Measurements from ENCODE around the gene NR2E1.

NR2E1 gene

DNA sequence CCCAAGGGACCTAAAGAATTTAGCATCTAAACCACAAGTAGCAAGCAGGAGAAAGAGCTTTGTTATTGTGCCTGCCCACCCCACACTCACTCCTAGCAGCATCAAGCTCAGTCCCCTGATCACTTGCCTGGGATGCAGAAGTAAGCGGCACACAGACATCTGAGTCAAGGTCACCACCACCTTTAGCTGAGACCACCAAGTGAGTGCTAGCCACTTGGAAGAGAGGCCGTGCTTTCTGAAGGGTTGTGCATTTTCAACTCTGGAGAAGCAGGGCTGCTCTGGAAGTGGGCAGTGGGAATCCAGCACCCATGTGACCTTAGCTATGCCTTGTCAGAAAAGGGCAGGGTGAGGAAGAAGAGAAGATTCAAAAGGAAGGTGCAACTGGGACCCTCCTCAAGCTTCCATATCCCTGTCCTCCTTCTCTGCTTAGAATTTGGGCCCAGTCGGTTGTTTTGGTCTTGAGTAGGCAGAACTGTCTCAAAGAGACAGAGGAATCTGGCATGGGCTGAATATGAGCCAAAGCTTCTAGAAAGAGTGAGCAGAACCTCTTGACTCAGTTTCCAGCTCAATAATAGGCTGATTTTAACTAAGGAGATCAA, 6.2 kb downstream of the NR2E1 start:
- DNase-seq = no peak

DNA sequence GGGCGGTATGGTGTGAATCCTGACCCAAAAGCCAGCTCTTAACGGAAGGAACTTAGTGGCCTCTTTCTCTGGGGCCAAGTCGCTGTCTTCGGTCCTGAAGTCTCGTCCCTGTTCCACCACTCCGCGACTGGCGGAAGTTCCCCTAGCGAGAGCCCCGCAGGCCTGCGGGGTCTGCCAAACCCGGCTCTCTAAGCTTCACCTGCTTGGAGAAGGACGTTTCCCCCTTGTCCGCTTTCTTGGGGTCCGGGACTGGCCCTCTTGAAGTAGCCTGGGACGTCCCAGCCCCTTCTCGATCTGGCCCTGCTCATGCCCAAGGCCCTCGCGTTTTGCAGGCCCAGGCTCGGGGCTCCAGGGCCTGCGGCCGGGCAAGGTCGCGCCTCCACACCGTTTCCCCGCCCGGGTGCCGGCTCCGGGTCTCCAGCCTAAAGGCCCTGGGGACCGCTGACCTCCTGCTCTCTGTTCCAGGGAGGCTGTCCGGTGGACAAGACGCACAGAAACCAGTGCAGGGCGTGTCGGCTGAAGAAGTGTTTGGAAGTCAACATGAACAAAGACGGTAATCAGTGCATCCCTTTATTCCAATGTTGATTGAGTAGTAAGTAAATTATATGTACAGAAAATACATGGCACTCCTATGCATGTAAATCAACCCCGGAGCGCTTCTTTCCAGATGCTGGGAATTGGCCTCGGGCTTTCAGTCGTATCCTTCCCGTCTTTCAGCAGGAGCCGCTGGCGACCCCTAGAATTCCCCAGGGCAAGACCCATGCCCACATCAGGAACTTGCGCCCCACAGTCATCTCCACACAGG, 8.8 kb downstream of the NR2E1 start:
- DNase-seq = no peak

DNA sequence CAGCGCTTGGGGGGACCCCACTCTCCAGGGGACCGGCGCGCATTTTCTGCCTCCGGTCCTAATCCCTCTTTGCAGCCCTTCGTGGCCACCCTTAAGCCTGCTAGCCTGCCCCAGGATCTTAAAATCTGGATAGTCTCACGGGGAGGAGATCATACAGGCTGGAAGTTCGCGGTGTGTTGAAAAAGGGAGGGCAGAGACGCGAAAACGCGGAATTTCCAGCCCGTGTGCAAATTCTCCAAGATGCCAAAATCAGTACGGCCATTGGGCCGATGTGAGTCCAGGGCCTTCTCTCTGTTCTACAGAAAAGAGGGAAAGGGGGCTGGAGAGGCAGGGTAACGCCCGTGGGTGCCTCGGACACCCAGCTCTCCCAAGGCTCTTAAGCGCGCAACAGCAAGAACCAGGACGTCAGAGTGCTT, 9.4 kb downstream of the NR2E1 start:
- no peak for DNase-seq

DNA sequence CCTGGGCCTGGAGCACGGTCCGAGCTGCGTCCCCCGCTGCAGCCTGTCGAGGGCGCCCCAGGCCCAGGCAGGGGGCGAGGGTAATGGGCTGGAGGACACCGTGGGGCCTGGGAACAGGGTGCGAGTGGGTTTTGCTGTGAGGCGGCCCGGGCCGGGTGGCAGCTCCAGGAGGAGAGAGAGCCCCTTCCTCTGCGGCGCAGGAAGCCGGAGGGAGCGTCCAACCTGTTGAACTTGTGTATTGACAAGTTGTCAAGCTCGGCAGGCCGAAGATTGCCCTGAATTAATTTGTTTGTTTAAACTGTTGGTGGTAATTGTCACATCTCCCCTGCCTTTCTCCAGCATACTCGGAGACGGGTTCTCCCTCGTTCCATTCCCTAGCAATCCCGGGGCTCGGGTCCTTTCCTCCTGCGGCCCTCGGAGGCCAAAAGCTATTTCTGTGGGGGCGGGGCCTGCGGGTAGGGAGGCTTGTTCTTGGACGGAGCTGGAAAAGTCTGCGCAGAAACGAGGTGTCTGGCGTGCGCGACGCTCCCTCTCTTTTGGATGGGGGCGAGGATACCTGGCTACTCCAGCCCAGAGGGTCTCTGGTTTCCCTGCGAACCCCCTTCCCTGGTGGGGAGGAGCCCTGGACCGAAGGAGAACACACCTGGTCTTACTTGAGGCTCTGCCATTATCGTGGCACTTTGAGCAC, 9.9 kb downstream of the NR2E1 start:
- DNase-seq = no peak

DNA sequence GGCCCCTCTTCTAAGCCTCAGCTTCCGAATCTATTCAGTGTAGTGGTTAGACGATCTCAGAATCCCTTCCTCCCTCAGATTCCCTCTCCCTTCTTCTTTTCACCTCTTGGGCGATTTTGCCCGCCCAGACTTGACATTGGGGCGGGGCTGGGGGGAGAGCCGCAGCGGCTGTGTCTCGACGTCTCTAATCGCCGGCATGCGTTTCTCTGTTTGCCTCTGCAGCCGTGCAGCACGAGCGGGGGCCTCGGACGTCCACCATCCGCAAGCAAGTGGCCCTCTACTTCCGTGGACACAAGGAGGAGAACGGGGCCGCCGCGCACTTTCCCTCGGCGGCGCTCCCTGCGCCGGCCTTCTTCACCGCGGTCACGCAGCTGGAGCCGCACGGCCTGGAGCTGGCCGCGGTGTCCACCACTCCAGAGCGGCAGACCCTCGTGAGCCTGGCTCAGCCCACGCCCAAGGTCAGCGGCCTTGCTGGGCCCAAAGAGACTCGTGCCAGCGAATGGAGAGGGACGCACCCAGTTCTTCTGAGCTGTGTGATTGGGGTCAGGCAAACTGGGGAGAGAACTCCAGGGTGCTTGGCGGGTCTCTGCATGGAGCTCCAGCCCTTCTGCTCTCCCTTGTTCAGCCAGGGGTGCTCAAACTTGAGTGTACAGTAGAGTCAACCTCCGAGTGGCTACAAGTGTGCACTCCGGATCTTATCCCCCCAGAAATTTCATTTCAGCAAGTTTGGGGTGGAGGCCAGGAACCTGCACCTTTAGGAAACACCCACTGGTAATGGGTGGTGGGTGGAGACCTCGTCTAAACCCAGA, 10.7 kb downstream of the NR2E1 start:
- no peak for DNase-seq

DNA sequence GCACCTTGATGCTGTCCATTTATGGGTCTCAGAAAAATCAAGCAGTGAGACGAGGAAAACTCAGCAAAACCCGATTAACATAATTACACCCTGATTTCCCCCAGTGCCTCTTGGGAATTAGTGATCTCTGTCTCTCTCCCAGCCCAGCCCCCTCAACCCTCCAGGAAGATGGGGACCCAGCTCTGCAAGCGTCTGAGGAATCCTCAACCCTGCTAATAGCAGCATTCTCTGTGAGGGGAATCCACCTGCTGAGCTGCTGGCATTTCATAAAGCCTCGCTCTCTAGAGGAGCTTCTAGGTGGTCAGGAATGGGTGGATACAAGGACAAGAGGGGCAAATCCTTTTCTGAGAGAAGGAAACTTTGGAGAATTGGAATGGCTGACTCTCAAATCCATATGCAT, 13.9 kb downstream of the NR2E1 start:
- no peak for DNase-seq

DNA sequence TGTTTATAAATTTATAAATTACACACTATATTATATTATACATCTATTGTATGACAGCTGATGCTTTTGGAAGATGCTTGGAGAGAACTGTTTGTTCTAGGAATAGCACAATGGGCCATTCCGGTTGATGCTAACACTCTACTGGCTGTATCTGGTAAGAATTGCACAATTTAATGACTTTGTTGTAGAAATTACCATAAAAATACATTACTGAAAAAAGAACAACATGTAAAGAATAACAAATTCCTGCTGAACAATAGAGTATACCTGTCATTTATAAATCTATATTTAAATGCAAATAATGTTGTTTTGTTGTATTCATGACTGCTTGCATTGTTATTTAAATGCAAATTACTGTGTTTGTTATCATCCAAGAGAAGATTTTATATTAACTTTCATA, 14.4 kb downstream of the NR2E1 start:
- DNase-seq = no peak

DNA sequence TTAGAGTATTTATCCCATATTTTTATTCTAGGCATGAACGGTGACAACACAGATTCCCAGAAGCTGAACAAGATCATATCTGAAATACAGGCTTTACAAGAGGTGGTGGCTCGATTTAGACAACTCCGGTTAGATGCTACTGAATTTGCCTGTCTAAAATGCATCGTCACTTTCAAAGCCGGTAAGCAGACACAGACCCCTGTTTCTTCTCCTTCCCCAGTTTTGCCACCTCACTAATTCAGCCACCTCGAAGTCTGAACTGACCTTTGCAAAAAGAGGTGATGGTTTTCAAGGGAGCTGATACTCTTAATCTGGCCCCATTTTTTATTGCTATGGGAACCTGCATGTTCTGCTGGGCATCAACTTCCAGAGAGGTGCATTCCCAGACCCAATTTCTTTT, 15.0 kb downstream of the NR2E1 start:
- DNase-seq = no peak

DNA sequence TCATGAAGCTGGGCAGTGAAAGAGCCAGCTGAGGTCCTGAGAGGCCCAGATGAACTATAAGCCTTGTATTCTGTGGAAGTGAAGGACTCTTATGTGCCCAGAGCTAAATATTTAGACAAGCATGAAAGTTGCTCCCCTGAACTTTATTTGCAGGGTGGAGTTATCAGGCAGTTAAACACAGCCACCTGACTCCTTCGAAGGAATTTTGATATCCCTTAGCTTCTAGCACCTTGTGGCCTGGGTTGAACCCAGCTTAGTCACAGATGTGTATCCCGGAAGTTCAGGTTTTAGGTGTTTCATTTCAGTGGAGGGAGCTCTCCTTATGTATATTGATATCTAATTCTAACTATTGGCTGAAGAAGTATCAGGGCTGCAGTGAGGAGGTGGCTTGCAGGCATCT, 20.4 kb downstream of the NR2E1 start:
- no peak for DNase-seq

DNA sequence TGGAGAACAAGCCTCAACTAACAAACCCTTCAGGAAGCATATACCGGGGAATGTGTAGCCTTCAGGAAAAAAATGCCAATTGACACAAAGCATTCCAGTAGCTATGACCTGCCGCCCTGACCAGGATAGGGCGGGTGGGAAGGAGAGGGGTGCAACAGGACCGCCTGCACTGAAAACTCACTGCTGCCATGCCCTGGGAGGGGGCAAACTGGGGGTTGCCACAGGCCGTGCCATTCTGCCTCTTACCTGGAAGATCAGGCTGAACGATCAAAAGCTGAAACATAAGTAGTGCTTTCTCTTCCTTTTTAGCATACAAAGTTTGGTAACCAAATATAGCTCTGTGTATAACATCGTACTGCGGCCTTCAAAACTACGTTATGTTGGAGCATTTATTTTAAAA, 21.7 kb downstream of the NR2E1 start:
- no peak for DNase-seq

DNA sequence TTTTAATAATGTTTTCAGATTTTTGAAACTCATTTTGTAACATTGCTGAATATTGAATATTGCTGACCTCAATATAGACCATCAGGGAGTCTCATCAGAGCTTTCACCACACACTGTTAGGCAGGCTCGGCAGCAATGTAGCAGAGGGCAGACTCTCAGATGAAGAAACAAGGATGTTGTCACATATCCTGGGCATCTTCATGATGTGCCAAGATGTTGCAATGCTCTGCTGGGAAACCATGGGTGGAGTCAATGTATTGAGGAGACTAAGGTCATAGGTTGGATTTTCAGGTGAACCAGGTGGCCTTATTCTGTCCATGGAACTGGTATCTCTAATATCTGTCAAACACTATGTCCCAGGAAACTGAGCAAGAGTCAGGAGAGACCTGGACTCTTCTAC, 27.3 kb downstream of the NR2E1 start:
- no peak for DNase-seq

DNA sequence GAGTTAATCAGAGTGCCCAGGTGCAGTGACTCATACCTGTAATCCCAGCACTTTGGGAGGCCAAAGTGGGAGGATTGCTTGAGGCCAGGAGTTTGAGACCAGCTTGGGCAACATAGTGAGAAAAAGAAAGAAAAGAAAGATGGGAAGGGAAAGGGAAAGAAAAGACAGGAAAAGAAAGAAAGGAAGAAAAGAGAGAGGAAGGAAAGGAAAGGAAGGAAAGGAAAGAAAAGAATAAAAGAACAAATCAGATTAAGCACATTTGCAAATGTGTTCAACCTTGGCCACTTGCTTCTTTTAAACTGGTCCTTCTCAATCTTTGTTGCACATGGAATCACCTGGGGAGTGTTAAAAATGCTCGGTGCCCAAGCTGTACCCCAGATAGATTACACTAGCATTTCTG, 28.0 kb downstream of the NR2E1 start:
- no peak for DNase-seq

DNA sequence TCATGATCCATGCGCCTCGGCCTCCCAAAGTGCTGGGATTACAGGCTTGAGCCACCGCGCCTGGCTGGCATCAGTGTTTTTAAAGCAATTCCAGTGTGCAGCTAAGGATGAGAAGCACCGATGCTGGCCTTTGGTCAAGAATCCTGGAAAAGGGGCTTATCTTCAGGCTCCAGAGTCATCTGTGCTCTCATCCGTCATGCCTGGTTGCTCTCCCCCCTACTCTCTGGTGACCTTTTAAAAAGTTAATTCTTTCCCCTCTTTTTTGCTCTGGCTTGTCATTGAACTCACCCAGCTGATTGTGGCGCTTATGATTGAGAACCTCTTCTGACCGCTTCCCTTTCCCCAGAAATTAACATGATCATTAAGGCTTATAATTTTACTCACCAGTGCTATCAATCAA, 28.7 kb downstream of the NR2E1 start:
- no peak for DNase-seq

DNA sequence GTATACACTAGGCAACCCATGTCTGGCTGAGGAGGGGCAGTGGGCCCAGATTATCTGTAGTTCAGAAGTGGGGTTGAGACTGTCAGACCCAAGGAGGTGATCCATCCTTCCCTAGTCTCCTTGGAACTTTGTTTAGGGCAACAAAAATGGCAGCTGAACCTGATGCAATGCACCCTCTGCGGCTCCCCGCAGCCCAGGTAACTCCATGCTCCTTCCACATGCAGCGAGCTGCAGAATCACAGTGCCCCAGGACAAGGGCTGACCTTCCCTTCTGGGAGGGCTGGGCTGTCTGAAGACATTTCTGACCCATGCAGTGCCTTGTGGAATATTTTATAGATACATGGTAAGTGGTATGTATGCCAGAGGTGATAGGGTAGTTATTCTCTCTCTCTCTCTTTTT, 29.4 kb downstream of the NR2E1 start:
- no peak for DNase-seq

DNA sequence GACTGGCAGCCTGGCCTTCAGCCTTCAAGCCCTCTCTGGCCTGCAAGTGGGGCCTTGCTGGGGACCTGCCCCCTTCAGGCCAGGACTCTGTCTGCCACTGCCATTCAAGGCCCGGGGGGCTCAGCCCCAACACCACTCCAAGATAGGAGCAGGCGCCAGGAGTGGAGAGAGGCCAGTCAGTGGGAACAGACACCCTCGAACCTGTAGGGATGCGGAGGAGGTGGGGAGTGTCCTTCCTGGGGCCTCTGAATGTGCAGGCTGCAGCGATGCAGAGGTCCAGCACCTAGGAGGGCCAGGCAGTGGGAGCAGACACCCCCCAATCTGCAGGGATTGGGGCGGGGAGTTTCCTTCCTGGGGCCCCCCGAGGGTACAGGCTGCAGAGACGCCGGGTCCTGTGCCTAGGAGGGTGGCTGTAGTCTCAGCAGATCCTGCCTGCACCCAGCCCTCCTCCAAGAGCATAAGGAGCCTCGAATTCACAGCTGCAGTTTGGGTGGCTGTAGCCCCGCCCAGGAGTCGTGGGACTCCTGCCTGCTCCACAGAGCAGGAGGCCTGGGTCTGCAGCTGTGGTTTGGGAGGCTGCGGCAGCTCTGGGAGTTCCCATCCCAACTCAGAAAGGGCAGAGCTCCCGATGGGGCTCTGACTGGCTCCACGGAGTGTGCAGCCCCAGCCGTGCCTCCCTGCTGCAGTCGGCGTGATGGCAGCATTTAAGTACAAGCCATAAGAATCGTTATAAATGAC, 33.1 kb downstream of the NR2E1 start:
- DNase-seq = no peak

DNA sequence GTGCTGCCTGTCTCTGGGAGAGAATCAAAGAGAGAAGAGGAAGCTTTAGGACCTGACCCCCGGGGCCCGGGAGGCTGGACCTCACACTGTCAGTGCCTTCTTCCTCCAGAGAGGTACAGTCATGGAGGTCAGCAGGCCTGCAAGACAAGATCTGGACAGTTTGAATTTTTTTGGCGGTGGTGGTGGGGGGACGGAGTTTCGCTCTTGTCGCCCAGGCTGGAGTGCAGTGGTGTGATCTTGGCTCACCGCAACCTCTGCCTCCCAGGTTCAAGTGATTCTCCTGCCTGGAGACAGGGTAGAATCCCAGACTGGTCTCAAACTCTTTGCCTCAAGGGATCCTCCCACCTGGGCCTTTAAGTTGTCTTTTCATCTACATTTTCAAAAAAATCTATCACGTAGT, 34.4 kb downstream of the NR2E1 start:
- DNase-seq = no peak

DNA sequence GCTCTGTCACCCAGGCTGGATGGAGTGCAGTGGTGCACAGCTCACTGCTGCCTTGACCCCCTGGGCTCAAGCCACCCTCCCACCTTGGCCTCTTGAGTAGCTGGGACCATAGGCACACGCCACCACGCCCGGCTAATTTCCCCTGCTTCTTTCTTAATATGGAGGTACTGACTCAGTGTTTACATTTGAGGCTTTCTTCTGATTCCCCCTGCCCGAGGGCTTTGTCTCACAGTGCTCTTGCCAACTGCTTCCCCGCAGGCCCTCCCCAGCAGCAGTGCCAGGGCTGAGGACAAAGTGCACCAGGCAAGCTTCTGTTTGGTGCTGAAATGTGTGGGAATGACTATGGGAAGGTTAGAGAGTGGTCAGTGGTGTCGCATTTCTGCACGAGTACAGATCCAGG, 34.8 kb downstream of the NR2E1 start:
- no peak for DNase-seq

DNA sequence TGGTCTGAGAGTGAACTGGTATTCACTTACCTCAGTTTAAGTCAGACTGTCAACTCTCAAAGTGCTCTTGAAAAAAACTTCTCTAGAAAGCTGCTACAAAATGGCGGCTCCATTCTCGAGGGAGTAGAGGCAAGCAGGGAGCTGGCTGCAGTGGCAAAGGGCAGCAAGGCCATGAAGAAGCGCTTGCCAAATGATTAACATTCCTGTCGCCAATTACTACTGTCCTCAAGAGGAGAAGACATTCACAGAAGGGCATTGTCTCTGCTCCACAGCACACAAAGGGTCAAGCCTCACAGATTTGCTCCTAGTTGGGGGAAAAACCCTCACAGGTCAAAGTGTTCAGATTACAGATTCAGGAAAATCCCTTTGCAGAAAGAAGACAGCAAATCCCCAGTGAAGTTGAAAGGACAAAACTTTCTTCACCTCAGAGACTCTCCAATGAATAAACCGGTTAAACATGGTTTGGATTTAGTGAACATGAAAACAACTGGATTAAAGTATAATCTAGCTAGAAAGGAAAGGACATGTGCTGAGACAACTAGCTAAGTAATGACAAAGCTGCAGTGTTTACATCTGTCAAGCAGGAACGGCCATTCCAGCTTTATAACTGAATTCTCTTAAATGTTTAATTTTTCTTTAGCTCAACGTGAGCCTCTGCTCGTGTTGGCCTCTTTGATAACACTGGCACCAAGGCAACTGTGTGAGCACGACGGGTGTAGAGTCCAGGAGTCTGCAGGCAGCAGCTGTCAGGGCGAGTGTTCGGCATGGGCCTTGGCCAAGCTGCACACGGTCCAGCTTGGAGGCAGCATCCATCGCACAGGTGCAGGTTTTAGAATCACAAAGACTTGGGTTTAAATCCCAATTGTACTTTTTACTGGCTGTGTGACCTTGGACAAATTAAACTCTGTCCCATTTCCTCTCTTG, 37.6 kb downstream of the NR2E1 start:
- no peak for DNase-seq

DNA sequence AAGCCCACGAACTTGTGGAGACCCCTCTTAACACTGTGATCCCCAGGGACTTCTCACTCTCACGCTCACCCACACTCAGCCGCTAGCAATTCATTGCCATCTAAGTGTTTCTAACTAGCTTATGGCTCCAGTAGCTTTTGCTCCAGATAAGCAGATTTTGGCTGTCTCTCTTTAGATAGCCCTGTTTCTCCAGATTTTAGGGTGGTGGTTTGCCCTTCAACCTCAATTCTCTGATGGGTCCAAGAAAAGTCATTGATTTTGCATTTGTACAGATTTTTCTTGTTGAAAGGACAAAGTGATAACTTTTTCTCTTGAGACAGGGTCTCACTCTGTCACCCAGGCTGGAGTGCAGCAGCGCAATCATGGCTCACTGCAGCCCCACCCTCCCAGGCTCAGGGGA, 41.2 kb downstream of the NR2E1 start:
- no peak for DNase-seq

DNA sequence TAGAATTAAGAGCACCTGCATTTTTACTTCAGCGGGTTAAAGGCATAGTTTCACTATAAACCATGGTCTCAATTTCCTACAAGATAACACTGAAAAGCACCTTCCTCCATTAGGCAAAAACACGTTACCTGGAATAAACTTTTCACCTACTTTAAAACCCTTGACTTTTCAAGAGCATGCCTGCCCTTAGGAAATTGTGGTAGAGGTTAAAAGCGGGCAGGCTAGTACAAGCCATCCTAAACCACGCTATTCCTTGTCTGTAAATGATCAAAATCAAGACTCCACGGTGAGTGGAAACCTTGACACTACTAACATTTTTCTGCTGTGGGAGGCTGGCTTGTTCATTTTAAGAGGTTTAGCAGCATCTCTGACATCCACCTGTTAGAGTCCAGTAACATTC, 43.9 kb downstream of the NR2E1 start:
- DNase-seq = no peak

DNA sequence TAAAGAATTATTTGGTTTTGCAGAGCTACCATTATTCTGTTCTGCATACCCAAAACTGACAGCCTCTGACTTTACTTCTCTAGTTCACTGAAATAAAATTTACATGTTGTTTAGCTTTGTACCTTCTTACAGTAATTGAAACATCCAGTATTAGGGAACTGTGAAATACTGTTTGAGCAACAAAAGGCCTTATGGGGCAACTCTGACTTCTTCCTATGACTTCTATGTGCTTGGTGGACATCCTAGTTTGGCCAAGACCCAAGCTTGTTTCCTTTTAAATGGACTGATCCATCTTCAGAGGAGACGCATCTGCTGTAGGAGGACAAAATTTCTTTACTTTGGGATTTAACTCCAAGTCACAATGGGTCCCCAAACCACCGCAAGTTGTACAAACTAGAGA, 44.7 kb downstream of the NR2E1 start:
- no peak for DNase-seq

DNA sequence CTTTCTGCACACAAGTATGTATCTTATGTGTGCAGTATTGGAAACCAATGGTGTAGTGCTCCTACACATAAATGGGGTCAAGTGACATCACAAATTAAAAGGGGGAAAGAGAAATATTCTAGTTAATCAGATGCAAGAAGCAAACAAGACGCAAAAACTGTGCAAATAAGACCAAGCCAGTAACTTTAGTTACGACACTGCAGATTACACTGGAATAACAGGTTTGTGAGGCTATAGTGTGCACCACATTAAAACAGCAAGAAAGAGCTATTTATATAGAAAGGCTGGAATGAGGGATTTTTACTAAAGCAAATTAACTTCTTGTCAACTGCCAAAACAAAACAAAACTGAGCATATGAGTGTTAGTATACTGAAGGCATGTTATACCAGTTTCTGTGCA, 45.8 kb downstream of the NR2E1 start:
- no peak for DNase-seq

All from effector CD8-positive, alpha-beta T cell (primary cell).